ENCODE measurements around the gene ACHE. TPM values are rescaled to one million over a fixed set of nuclear protein-coding genes. Genes with fewer than 3 reads are reported as not detected.

ACHE gene
- total and polyA plus RNA-seq, 7 donors = 3.0 to 20.6 (median 5.7) TPM

DNA sequence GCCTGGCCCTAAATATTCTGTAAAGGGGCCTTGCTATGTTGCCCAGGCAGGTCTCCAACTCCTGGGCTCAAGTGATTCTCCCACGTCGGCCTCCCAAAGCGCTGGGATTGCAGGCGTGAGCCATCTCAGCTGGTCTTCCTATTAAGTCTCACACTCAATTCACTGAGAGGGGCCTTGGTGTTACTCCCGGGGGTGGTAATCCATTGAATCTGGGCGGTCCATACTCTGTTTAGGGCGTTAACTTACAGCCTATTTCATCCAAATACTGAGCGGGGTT lies 21.4 kb downstream of the ACHE start:
- no peaks in the 10 kb centered on the region for H3K27me3 ChIP-seq
- TF ChIP-seq POLR2A (IDR thresholded peaks at IDR 0.05) (no peak), POLR2AphosphoS5 (IDR thresholded peaks at IDR 0.05) (no peak)
- 64 to 69% methylated on average over 8 of the region's 8 CpGs for WGBS, 2 donors

DNA sequence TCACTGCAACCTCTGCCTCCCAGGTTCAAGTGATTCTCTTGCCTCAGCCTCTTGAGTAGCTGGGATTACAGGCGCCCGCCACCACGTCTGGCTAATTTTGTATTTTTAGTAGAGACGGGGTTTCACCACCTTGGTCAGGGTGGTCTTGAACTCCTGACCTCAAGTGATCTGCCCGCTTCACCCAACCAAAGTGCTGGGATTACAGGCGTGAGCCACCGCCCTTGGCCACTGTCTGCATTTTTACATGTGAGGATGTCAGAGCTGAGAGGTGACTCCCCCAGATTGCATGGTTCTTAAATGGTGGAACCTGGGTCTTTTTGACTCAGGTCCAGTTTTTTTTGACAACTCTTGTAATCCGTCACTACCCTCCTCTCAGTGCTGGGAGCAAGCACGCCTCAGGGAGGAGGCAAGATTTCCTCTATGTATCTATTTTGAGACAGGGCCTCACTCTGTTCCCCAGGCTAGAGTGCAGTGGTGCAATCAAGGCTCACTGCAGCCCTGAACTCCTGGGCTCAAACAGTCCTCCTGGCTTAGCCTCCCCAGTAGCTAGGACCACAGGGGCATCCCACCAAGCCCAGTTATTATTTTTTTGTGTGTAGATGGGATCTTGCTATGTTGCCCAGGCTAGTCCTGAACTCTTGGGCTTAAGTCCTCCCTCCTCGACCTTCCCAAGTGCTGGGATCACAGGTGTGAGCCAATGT lies 21.9 kb downstream of the ACHE start:
- Histone ChIP-seq H3K27ac (peak overlapping the region; percentile 93 to 97 (median 96)), H3K4me3 (peak overlapping the region; percentile 91 to 99 (median 95))

More for the DNA sequence above, 21.4 kb downstream of the ACHE start:
- Histone ChIP-seq H3K9me3 (no peaks in the 10 kb centered on the region), H3K27ac (peak overlapping the region; percentile 93 to 97 (median 96)), H3K4me1 (peaks cover 0 to 44% (median 32%) of the 10 kb centered on the region in 4 donors), H3K4me3 (peak overlapping the region; percentile 91 to 99 (median 95)), H3K36me3 (peaks cover 0 to 62% (median 29%) of the 10 kb centered on the region in 4 donors)
- DNase-seq = no peak
- intact Hi-C loops (cut with DNase I) = loop anchor here (10.0 kb wide), 1 partner anchor 259 kb away; the partner anchor contains the start of gene MOSPD3

DNA sequence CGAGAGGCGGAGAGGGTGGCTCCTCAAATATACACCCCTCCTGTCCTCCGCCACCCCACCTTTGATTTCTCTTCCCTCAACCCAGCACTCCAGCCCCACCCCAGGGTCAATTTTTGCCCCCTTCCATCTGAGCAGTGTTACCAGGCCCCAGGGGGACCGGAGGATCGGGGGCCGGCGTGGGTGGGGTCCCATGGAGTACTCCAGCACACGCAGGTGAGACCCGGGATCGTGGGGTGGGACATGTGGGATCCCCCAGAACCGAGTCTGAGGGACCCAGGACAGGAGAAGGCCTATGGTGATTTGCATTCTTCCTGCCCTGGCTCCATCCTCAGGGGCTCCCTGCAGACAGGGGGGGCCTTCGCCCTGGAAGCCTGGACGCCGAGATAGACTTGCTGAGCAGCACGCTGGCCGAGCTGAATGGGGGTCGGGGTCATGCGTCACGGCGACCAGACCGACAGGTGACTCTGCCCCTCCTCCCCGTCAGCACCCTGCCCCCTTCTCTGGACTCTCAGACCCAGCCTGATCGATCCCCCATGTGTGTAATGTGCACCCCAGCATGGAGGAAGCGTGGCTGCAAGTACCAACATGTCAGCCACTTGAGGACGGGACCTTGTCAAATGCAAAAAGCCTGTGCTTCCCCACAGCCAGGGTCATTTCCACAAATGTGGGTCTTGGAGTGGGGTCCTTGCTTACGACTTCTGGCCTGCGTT lies 27.8 kb downstream of the ACHE start:
- H3K4me1 ChIP-seq = peaks cover 0 to 38% (median 34%) of the 10 kb centered on the region in 4 donors
- 44 to 51% methylated on average over 27 of the region's 27 CpGs for WGBS, 2 donors
- DNase-seq = no peak
- peak overlapping the region; percentile 95 to 97 (median 96) for H3K27ac ChIP-seq
- H3K9me3 ChIP-seq = no peaks in the 10 kb centered on the region
- intact Hi-C loops (cut with DNase I) = loop anchor here (5.0 to 10.0 kb wide), 2 partner anchors 161 to 393 kb away; partner anchors contain the start of genes POP7 and TSC22D4
- TF ChIP-seq EP300 (IDR thresholded peaks at IDR 0.05) (no peak), POLR2A (IDR thresholded peaks at IDR 0.05) (no peak), POLR2AphosphoS5 (IDR thresholded peaks at IDR 0.05) (peak in 1 of 4 donors; percentile 12)
- TF ChIP-seq, protein P1, sequence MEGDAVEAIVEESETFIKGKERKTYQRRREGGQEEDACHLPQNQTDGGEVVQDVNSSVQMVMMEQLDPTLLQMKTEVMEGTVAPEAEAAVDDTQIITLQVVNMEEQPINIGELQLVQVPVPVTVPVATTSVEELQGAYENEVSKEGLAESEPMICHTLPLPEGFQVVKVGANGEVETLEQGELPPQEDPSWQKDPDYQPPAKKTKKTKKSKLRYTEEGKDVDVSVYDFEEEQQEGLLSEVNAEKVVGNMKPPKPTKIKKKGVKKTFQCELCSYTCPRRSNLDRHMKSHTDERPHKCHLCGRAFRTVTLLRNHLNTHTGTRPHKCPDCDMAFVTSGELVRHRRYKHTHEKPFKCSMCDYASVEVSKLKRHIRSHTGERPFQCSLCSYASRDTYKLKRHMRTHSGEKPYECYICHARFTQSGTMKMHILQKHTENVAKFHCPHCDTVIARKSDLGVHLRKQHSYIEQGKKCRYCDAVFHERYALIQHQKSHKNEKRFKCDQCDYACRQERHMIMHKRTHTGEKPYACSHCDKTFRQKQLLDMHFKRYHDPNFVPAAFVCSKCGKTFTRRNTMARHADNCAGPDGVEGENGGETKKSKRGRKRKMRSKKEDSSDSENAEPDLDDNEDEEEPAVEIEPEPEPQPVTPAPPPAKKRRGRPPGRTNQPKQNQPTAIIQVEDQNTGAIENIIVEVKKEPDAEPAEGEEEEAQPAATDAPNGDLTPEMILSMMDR (IDR thresholded peaks at IDR 0.05) = no peak
- peaks cover 0 to 30% (median 23%) of the 10 kb centered on the region in 4 donors for H3K36me3 ChIP-seq
- no peaks in the 10 kb centered on the region for H3K27me3 ChIP-seq
- peak overlapping the region; percentile 73 to 89 (median 82) for H3K4me3 ChIP-seq

More for the DNA sequence above, 21.9 kb downstream of the ACHE start:
- Histone ChIP-seq H3K27me3 (no peaks in the 10 kb centered on the region), H3K9me3 (no peaks in the 10 kb centered on the region), H3K36me3 (peaks cover 0 to 58% (median 27%) of the 10 kb centered on the region in 4 donors), H3K4me1 (peaks cover 0 to 49% (median 37%) of the 10 kb centered on the region in 4 donors)
- WGBS, 2 donors = 94 to 95% methylated on average over 10 of the region's 10 CpGs
- TF ChIP-seq POLR2AphosphoS5 (IDR thresholded peaks at IDR 0.05) (no peak), POLR2A (IDR thresholded peaks at IDR 0.05) (no peak), EP300 (IDR thresholded peaks at IDR 0.05) (no peak)
- TF ChIP-seq, protein P1 (IDR thresholded peaks at IDR 0.05) = no peak
- DNase-seq = no peak
- intact Hi-C loops (cut with DNase I) = loop anchor here (10.0 kb wide), 1 partner anchor 259 kb away; the partner anchor contains the start of gene MOSPD3

DNA sequence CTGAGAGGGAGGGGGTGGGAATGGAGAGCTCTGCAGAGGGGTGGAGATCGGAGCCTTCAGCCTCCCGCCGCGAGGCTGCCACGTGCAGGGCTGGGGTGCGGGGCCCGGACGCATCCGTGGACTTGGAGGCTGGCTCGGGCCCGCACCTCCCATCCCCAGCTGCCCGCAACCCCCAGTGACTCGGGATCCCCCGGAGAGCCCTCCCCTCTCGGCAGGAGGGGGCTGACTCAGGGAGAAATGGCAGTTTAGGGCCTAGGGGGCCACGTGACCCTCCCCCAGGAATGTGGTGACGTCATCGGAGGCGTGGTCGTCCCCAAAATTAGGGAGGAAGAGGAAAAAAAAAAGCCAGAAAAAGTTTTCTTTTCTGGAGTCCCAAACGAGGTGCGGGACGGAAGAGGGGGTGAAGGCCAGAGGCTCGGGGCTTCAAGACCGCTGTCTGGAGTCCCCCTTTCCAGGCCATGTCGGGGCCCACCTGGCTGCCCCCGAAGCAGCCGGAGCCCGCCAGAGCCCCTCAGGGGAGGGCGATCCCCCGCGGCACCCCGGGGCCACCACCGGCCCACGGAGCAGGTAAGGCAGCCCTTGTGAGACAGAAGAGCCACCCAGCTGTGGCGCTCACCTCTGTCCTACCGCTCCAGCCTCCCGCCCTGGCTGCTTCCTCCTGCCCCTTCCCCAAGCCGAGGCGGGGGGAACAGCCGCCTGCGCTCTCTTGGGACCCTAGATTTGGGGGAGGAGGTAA lies 28.5 kb downstream of the ACHE start, which contains the start of gene TRIP6:
TSS of gene TRIP6 (plus strand) at position 348 of the 736 bp plus-strand sequence. CDS start at position 459, 111 bp downstream.
- TF ChIP-seq, protein P1 (IDR thresholded peaks at IDR 0.05) = no peak
- peak; percentile 59 to 83 (median 77) for TF ChIP-seq POLR2AphosphoS5 (IDR thresholded peaks at IDR 0.05)
- TF ChIP-seq POLR2A (IDR thresholded peaks at IDR 0.05) = peak in 1 of 2 donors; percentile 24
- peak in 1 of 4 donors; percentile 59 for TF ChIP-seq EP300 (IDR thresholded peaks at IDR 0.05)
- H3K27me3 ChIP-seq = no peaks in the 10 kb centered on the region
- no peaks in the 10 kb centered on the region for H3K9me3 ChIP-seq
- 1 to 2% methylated on average over 42 of the region's 42 CpGs for WGBS, 2 donors
- H3K36me3 ChIP-seq = peaks cover 0 to 27% (median 17%) of the 10 kb centered on the region in 4 donors
- peak within 1 kb of the TSS; percentile 95 to 97 (median 96) for H3K27ac ChIP-seq
- intact Hi-C loops (cut with DNase I) = loop anchor here (5.0 to 10.0 kb wide), 2 partner anchors 160 to 392 kb away; partner anchors contain the start of genes POP7 and TSC22D4
- peak within 1 kb of the TSS; percentile 73 to 89 (median 82) for H3K4me3 ChIP-seq
- peaks cover 0 to 38% (median 34%) of the 10 kb centered on the region in 4 donors for H3K4me1 ChIP-seq
- DNase-seq = peak; percentile 96

Data from sigmoid colon (tissue), 7 donors.